D721Med (cell line): Measurements from ENCODE around the gene PCDHGA11.

Experiments used
- DNase-seq: peaks from one replicate; pipeline ENCODE4 v3.0.0; 2011; ENCODE audit warnings: low spot score; ENCODE audit not compliant: insufficient read length
- FAIRE-seq: peaks from 2 replicates; lab custom pipeline; 2011; peaks lifted over from hg19 to GRCh38; lab: Jason Lieb, UNC
- TF ChIP-seq, protein P1 (sequence below): IDR thresholded peaks from 2 replicates; pipeline ENCODE4 v1.5.1; 2012; ENCODE audit warnings: mild to moderate bottlenecking, control low read depth; ENCODE audit not compliant: insufficient read depth; ENCODE audit errors: missing control alignments

Gene PCDHGA11

DNA sequence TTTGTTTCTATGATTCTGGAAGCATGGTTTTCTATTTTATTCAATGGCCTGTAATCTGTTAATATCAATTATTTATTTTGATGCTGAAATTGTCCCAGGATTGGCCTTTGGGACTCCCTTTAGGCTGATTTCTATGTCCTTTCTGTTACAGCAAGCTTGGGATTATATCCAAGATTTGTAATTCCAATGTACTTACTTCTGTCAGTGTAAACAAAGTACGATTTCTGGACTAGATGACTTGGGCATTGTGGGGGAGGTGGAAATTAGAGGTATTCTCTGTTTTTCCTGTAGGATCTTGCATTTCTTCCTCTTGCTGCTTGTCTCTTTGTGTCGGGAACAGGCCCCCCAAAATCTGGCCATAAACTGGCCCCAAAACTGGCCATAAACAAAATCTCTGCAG lies 13.2 kb downstream of the PCDHGA11 start:
- no peak for DNase-seq
- TF ChIP-seq, protein P1, sequence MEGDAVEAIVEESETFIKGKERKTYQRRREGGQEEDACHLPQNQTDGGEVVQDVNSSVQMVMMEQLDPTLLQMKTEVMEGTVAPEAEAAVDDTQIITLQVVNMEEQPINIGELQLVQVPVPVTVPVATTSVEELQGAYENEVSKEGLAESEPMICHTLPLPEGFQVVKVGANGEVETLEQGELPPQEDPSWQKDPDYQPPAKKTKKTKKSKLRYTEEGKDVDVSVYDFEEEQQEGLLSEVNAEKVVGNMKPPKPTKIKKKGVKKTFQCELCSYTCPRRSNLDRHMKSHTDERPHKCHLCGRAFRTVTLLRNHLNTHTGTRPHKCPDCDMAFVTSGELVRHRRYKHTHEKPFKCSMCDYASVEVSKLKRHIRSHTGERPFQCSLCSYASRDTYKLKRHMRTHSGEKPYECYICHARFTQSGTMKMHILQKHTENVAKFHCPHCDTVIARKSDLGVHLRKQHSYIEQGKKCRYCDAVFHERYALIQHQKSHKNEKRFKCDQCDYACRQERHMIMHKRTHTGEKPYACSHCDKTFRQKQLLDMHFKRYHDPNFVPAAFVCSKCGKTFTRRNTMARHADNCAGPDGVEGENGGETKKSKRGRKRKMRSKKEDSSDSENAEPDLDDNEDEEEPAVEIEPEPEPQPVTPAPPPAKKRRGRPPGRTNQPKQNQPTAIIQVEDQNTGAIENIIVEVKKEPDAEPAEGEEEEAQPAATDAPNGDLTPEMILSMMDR = no peak

DNA sequence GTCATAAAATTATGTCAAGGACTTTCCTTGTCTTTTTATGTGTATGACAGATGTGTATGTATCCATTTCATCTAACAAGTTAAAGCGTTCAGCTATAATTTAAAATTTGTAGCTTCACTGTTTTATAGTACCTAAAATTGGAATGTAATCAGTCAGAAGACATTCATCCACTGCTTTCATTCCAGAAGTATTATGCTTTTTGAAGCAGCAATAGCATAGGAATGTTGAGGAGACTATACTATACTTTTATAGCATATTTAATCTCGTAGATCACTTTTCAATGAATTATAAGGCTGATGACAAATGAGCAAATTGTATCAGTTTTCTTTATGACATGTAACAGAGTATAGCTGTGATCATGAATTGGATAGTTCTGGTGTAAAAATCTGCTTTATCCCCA lies 16.4 kb downstream of the PCDHGA11 start:
- FAIRE-seq (no peak), DNase-seq (no peak)
- TF ChIP-seq, protein P1 = no peak

More for the DNA sequence above, 13.2 kb downstream of the PCDHGA11 start:
- FAIRE-seq = no peak

DNA sequence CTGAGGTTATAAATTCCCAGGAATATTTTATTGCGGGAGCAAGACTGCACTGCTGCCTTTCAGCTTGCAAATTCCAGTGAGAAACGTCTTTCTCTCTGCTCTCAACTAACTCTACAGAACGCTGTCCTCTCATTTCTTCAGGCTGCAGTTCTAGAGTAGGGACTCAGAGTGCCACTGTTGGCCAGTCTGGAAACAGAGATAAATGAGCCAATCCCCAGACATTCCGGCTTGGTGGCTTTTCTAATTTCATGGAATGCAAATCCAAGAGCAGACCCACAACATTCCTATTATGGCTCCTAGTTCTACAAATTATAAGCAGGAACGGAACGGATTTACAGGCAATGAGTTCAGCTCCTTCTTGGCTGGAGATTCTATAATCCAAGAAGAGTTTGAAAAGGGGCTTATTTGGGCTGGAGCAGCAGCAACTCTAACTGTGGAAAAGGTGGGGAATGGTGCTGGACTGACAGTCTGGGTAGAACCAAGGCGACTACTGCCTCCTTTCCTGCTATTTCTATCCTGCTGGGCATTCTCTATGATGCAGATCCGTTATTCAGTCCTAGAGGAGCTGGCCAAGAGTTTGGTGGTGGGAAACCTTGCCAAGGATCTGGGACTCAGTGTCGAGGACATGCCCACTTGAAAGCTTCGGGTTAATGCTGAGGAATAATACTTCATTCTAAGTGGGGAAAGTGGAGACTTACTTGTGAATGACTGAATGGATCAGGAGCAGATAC lies 18.7 kb downstream of the PCDHGA11 start:
- FAIRE-seq (no peak), DNase-seq (no peak)

DNA sequence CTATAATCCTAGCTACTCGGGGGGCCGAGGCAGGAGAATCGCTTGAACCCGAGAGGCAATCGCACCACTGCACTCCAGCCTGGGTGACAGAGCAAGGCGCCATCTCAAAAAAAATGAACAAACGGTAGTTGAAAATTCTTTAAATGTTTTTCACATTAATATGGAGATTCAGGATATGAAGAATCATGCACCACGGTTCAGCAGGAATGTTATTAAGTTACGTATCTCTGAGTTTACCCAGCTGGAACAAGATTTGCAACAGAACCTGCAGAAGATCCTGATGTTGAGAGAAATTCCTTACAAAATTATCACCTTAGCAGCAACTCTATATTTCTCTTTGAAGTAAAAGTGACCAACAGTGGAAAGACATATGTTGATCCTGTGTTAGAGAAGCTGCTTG lies 19.5 kb downstream of the PCDHGA11 start:
- TF ChIP-seq, protein P1 = no peak
- FAIRE-seq (no peak), DNase-seq (no peak)

More for the DNA sequence above, 18.7 kb downstream of the PCDHGA11 start:
- TF ChIP-seq, protein P1 = no peak

DNA sequence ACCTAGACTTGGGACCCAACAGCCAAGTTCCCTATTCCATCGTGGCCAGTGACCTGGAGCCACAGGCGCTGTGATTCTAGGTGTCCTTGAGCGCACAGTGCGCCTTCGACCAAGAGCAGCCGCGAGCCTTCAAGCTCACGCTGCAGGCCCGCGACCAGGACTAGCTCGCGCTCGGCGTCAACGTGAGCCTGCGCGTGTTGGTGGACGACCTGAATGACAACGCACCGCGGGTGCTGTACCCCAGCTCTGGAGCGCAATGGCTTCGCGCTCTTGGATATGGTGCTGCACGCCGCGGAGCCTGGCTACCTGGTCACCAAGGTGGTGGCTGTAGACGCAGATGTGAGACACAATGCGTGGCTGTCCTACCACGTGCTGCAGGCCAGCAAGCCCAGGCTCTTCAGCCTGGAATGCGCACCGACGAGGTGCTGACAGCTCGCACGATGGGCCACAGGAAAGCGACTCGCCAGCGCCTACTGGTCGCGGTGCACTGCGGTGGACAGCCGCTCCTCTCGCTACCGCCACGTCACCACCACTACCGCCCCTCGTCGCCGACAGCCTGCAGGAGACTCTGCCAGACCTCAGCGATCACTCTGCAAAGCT lies 20.8 kb downstream of the PCDHGA11 start:
- TF ChIP-seq, protein P1 = no peak
- DNase-seq = no peak
- FAIRE-seq = no peak

DNA sequence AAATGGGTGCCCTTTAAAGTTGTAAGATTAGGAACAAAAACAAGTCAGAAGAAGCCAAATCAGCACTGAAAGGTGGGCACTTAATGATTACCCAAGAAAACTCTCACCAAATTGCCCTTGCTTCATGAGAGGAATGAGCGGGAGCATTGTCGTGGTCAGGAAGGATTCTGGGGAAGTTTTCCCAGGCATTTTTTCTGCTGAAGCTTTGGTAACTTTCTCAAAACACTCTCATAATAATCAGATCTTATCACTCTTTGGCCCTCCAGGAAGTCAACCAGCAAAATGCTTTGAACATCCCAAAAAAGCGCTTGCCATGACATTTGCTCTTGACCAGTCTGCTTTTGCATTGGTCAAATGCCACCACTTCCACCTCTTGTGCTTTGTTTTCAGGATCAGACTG lies 44.5 kb downstream of the PCDHGA11 start:
- FAIRE-seq (no peak), DNase-seq (no peak)
- TF ChIP-seq, protein P1 = no peak
